Gastrocnemius medialis (tissue), 4 donors: ENCODE data around the gene KNDC1. TPM values are rescaled to one million over a fixed set of nuclear protein-coding genes. Genes with fewer than 3 reads are reported as not detected.

Experiments
- ATAC-seq, 2 donors: fragments of 150-250 bp; one replicate each; pipeline ENCODE4 v1.9.1; 2016
- DNase-seq, 2 donors: peaks; one replicate each; pipeline ENCODE4 v3.0.0-alpha.2; 2019
- H3K27ac ChIP-seq, 4 donors: fragments of 200-600 bp; sonication (generic); 1 replicate in 1 of 4; 2 replicates in 3 of 4; pipeline ENCODE4 v1.5.1; 2016 to 2018; ENCODE audit warnings: mild to moderate bottlenecking in 2 of 4, moderate library complexity in 1 of 4
- H3K27me3 ChIP-seq, 3 donors: fragments of 200-600 bp; sonication (generic) in 2 of 3; 1 replicate in 1 of 3; 2 replicates in 2 of 3; pipeline versions ENCODE4 v1.5.1 to v1.6.0; 2016 to 2019; ENCODE audit warnings: mild to moderate bottlenecking in 1 of 3, moderate library complexity in 1 of 3
- H3K36me3 ChIP-seq, 2 donors: fragments of 200-600 bp; sonication (generic) in 1 of 2; one replicate each; pipeline ENCODE4 v1.5.1; 2017 to 2018
- H3K4me1 ChIP-seq, 2 donors: fragments of 200-600 bp; sonication (generic) in 1 of 2; one replicate each; pipeline ENCODE4 v1.5.1; 2016 to 2017; ENCODE audit warnings: mild to moderate bottlenecking in 2 of 2
- H3K4me3 ChIP-seq, 4 donors: fragments of 200-600 bp; sonication (generic) in 3 of 4; 1 replicate in 1 of 4; 2 replicates in 3 of 4; pipeline ENCODE4 v1.5.1; 2016 to 2019; ENCODE audit warnings: mild to moderate bottlenecking in 2 of 4
- H3K9me3 ChIP-seq, 3 donors: fragments of 200-600 bp; sonication (generic) in 2 of 3; 1 replicate in 1 of 3; 2 replicates in 2 of 3; pipeline ENCODE4 v1.5.1; 2016 to 2019
- CTCF ChIP-seq, 5 experiments: fragments of 450-650 bp in 3 of 5; fragments of 200-600 bp in 2 of 5; sonication (generic) in 2 of 5; IDR thresholded peaks in 4 of 5; conservative IDR thresholded peaks in 1 of 5; 1 replicate in 4 of 5; 2 replicates in 1 of 5; pipeline ENCODE4 v1.5.1; 2016 to 2019; ENCODE audit warnings: antibody characterized with exemption in 5 of 5, mild to moderate bottlenecking in 3 of 5, moderate library complexity in 3 of 5
- POLR2A ChIP-seq, 2 donors: fragments of 450-650 bp; IDR thresholded peaks; one replicate each; pipeline ENCODE4 v1.6.1; 2017; ENCODE audit warnings: antibody characterized with exemption in 2 of 2, mild to moderate bottlenecking in 2 of 2, moderate library complexity in 2 of 2
- in situ Hi-C, 4 donors: fragments of 200-750 bp; cut with MboI; loops; one replicate each; pipeline versions ENCODE4 v1.15.0 to v1.8.0; 2017; ENCODE audit warnings: low sequenced_read_pairs in 4 of 4
- intact Hi-C: fragments of 100-400 bp; cut with DNase I; formaldehyde crosslinking; loops from one replicate; pipeline ENCODE4 v1.15.1; 2023; ENCODE audit warnings: low total_unique reads
- total RNA-seq, 4 donors: library from RNA; depleted of rRNA; stranded (reverse); fragments of >200 nt; gene quantifications; one replicate each; pipeline versions ENCODE4 v1.1.0 to v1.2.3, GENCODE V29; 2016

KNDC1 gene
- total RNA-seq, 4 donors from 2014 or later, result 0.04 to 0.13 TPM; not detected in 2

- H3K27me3 ChIP-seq, result peaks cover 0 to 11% (median 0%) of the 10 kb centered on the region in 3 donors
- DNase-seq, result no peak
- H3K9me3 ChIP-seq, result no peaks in the 10 kb centered on the region
- H3K36me3 ChIP-seq, result no peaks in the 10 kb centered on the region
- TF ChIP-seq CTCF (IDR thresholded peaks at IDR 0.05 in 4 of 5, conservative IDR thresholded peaks at IDR 0.05 in 1 of 5) (no peak), POLR2A (IDR thresholded peaks at IDR 0.05) (no peak)
- ATAC-seq, result no peak
- no peak overlapping the region for H3K4me3 ChIP-seq
- no peaks in the 10 kb centered on the region for H3K4me1 ChIP-seq
- intact Hi-C loops, result no loop called here
- H3K27ac ChIP-seq, result no peak overlapping the region
- in situ Hi-C loops, result no loop called here
These were observed 20.4 kb downstream of the KNDC1 start for GRCh38 chr10:133180192-133180964.

- H3K27me3 ChIP-seq, result peaks cover 3 to 11% (median 3%) of the 10 kb centered on the region in 3 donors
- no peaks in the 10 kb centered on the region for H3K4me1 ChIP-seq
- no peak for ATAC-seq
- in situ Hi-C loops (no loop called here), intact Hi-C loops (no loop called here)
- no peak overlapping the region for H3K4me3 ChIP-seq
- H3K36me3 ChIP-seq, result no peaks in the 10 kb centered on the region
- no peak for DNase-seq
- no peaks in the 10 kb centered on the region for H3K9me3 ChIP-seq
- no peak for TF ChIP-seq POLR2A (IDR thresholded peaks at IDR 0.05)
- no peak for TF ChIP-seq CTCF (IDR thresholded peaks at IDR 0.05 in 4 of 5, conservative IDR thresholded peaks at IDR 0.05 in 1 of 5)
- H3K27ac ChIP-seq, result no peak overlapping the region
These were observed 21.1 kb downstream of the KNDC1 start for GRCh38 chr10:133180965-133181639.

GRCh38 chr10:133182190-133182589 is 22.2 kb downstream of the KNDC1 start:
- TF ChIP-seq CTCF (IDR thresholded peaks at IDR 0.05 in 4 of 5, conservative IDR thresholded peaks at IDR 0.05 in 1 of 5) (no peak), POLR2A (IDR thresholded peaks at IDR 0.05) (no peak)
- no peaks in the 10 kb centered on the region for H3K36me3 ChIP-seq
- DNase-seq (no peak), ATAC-seq (no peak)
- H3K27me3 ChIP-seq, result peaks cover 8 to 17% (median 12%) of the 10 kb centered on the region in 3 donors
- H3K27ac ChIP-seq, result no peak overlapping the region
- no peaks in the 10 kb centered on the region for H3K9me3 ChIP-seq
- no peaks in the 10 kb centered on the region for H3K4me1 ChIP-seq
- intact Hi-C loops, result no loop called here
- no peak overlapping the region for H3K4me3 ChIP-seq
- in situ Hi-C loops, result no loop called here

- Histone ChIP-seq H3K27ac (no peak overlapping the region), H3K9me3 (no peaks in the 10 kb centered on the region), H3K36me3 (no peaks in the 10 kb centered on the region), H3K27me3 (peaks cover 12 to 20% (median 12%) of the 10 kb centered on the region in 3 donors), H3K4me3 (no peak overlapping the region), H3K4me1 (no peaks in the 10 kb centered on the region)
- intact Hi-C loops (no loop called here), in situ Hi-C loops (no loop called here)
- ATAC-seq, result no peak
- DNase-seq, result no peak
- no peak for TF ChIP-seq CTCF (IDR thresholded peaks at IDR 0.05 in 4 of 5, conservative IDR thresholded peaks at IDR 0.05 in 1 of 5)
- TF ChIP-seq POLR2A (IDR thresholded peaks at IDR 0.05), result no peak
These were observed 23.0 kb downstream of the KNDC1 start for GRCh38 chr10:133182791-133183645.
